ENCODE results near the gene PCBP2.

DNA sequence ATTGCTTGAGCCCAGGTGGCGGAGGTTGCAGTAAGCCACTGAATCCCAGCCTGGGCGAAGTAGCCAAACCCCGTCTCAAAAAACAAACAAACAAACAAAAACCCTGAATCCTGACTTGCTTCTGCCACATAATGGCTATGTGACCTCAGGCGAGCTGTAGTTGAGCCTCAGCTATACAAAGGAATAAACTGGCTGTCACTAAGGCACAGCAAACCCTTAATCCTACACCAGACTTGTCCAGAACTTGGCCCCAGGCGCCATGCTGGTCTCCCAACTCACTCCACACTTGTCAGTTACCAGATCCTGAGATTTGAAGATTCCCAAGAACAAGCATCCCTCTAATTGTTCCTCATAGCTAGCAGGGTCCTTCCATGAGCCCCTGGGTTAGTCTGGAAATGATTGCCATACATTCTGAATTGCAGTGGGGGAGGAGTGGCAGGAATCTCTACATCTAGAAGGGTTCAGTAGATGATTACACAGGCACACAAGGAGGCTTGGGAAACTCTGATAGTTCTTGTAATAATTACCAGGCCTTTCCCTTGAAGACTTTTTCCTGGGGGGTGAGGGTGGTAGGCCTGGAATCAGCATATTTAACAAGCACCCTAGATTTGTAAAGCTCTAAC is 37.5 kb downstream of the PCBP2 start:
- TF ChIP-seq, protein P1, sequence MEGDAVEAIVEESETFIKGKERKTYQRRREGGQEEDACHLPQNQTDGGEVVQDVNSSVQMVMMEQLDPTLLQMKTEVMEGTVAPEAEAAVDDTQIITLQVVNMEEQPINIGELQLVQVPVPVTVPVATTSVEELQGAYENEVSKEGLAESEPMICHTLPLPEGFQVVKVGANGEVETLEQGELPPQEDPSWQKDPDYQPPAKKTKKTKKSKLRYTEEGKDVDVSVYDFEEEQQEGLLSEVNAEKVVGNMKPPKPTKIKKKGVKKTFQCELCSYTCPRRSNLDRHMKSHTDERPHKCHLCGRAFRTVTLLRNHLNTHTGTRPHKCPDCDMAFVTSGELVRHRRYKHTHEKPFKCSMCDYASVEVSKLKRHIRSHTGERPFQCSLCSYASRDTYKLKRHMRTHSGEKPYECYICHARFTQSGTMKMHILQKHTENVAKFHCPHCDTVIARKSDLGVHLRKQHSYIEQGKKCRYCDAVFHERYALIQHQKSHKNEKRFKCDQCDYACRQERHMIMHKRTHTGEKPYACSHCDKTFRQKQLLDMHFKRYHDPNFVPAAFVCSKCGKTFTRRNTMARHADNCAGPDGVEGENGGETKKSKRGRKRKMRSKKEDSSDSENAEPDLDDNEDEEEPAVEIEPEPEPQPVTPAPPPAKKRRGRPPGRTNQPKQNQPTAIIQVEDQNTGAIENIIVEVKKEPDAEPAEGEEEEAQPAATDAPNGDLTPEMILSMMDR (IDR thresholded peaks at IDR 0.05) = no peak
- no peak for TF ChIP-seq POLR2A (IDR thresholded peaks at IDR 0.05)
- no peak for TF ChIP-seq POLR2AphosphoS5 (IDR thresholded peaks at IDR 0.05)

Measured in prostate gland (tissue), 2 donors.